Neutrophil (primary cell): ENCODE results near the gene BCR.

Source experiments
- H3K27ac ChIP-seq: fragments of 200-600 bp; sonication (generic); 2 replicates; pipeline ENCODE4 v1.5.1; 2016; ENCODE audit warnings: mild to moderate bottlenecking, moderate library complexity
- H3K27me3 ChIP-seq: fragments of 200-600 bp; sonication (generic); 2 replicates; pipeline ENCODE4 v1.6.0; 2016; ENCODE audit warnings: mild to moderate bottlenecking
- H3K36me3 ChIP-seq: fragments of 200-600 bp; sonication (generic); 2 replicates; pipeline ENCODE4 v1.5.1; 2017
- H3K4me1 ChIP-seq, 2 experiments: fragments of 200-600 bp in 1 of 2; sonication (generic) in 1 of 2; 1 replicate in 1 of 2; 2 replicates in 1 of 2; pipeline versions ENCODE4 v1.5.1 to v1.6.1; 2013 to 2016; ENCODE audit warnings: low read depth in 1 of 2, low read length in 1 of 2, mild to moderate bottlenecking in 1 of 2, moderate library complexity in 1 of 2; ENCODE audit not compliant: control insufficient read depth in 1 of 2, insufficient read depth in 1 of 2
- H3K4me3 ChIP-seq, 2 experiments: fragments of 200-600 bp in 1 of 2; sonication (generic) in 1 of 2; 1 replicate in 1 of 2; 2 replicates in 1 of 2; pipeline ENCODE4 v1.5.1; 2013 to 2016; ENCODE audit warnings: low read depth in 1 of 2, low read length in 1 of 2, mild to moderate bottlenecking in 1 of 2, moderate library complexity in 1 of 2
- H3K9me3 ChIP-seq: fragments of 200-600 bp; sonication (generic); 2 replicates; pipeline ENCODE4 v1.5.1; 2016
- CTCF ChIP-seq: fragments of 200-600 bp; sonication (generic); IDR thresholded peaks from 2 replicates; pipeline ENCODE4 v1.5.1; 2016; ENCODE audit warnings: antibody characterized with exemption

Gene BCR

GRCh38 chr22:23278883-23279675 is 98.8 kb downstream of the BCR start:
- Histone ChIP-seq H3K27ac (no peak overlapping the region), H3K36me3 (peaks cover 91% of the 10 kb centered on the region), H3K4me1 (peaks cover 3 to 6% of the 10 kb centered on the region in 2 experiments), H3K27me3 (no peaks in the 10 kb centered on the region), H3K4me3 (no peak overlapping the region), H3K9me3 (no peaks in the 10 kb centered on the region)
- TF ChIP-seq CTCF: no peak

DNA sequence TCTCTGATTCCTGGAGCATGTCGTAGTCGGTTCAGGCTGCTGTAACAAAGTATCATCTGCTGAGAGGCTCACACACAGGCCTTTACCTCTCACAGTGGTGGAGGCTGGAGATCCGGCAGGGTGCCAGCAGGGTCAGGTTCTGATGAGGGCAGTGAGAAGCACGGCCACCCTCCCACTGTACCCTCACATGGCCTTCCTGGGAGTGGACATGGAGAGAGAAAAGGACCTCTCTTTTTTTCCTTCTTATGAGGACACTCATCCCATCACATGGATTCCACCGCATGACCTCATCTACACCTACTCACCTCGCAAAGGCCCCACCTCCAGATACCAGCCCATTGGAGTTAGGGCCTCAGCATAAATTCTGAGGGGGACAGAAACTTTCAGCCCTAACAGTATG is 99.5 kb downstream of the BCR start:
- H3K27me3 ChIP-seq: no peaks in the 10 kb centered on the region
- H3K4me3 ChIP-seq: no peak overlapping the region
- TF ChIP-seq CTCF: no peak
- H3K27ac ChIP-seq: no peak overlapping the region
- no peaks in the 10 kb centered on the region for H3K9me3 ChIP-seq
- H3K4me1 ChIP-seq: peaks cover 3 to 6% of the 10 kb centered on the region in 2 experiments
- H3K36me3 ChIP-seq: peaks cover 92% of the 10 kb centered on the region

DNA sequence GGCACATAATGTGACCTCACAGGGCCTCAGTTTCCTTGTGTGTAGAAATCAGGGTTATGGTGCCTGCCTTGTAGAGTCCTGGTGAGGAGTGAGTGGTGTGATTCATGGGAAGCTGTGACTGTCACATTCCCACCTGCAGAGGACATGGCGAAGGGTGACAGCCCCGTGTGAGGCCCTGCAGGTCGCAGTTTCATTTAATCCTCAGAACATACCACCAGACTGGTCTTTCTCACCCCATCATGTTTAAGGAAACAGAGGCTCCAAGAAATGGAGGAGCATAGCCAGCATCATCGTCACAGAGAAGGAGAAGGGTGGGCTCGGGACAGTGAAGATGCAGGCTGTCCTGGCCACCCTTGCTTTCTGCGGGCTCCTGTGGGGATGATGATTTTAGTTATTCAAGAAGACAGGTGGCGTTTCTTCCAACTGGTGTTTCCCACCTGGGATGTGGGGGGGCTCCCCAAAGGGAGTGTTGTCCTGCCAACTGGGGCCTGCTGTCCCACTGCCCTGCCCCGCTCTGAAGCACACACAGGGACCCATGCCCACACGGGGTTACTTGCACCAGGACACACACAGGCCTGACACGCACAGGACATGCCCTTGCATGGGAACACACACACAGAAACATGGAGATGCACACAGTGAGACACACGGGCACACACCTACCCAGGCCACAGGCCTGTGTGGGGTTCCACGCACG is 100.2 kb downstream of the BCR start:
- no peaks in the 10 kb centered on the region for H3K27me3 ChIP-seq
- H3K36me3 ChIP-seq: peaks cover 92% of the 10 kb centered on the region
- no peak overlapping the region for H3K4me3 ChIP-seq
- H3K27ac ChIP-seq: no peak overlapping the region
- no peaks in the 10 kb centered on the region for H3K9me3 ChIP-seq
- no peak for TF ChIP-seq CTCF
- H3K4me1 ChIP-seq: peaks cover 3 to 6% of the 10 kb centered on the region in 2 experiments

DNA sequence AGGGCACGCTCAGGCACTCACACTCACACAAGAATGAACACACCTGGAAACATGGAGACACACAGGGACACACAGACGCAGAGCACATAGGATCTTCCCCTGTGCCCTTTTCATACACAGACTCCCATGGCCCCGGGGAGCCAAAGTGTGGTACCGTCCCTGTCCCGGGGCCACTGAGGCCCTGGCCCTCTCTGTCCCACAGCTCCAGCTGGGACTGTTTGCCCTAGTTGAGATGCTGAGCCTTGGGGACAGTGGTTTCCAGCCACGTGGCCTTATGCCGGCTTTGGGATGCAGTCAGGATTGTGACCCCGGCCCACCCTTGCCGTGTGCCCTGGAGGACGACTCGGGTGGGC is 100.7 kb downstream of the BCR start:
- H3K36me3 ChIP-seq: peaks cover 92% of the 10 kb centered on the region
- H3K9me3 ChIP-seq: no peaks in the 10 kb centered on the region
- no peaks in the 10 kb centered on the region for H3K27me3 ChIP-seq
- no peak overlapping the region for H3K27ac ChIP-seq
- H3K4me3 ChIP-seq: no peak overlapping the region
- H3K4me1 ChIP-seq: peaks cover 3 to 6% of the 10 kb centered on the region in 2 experiments
- TF ChIP-seq CTCF: no peak

- H3K36me3 ChIP-seq: peaks cover 94% of the 10 kb centered on the region
These were observed 101.2 kb downstream of the BCR start for GRCh38 chr22:23281406-23282088.

More at GRCh38 chr22:23281406-23282088, 101.2 kb downstream of the BCR start:
- peak; percentile 88 for TF ChIP-seq CTCF
- H3K27ac ChIP-seq: no peak overlapping the region
- no peaks in the 10 kb centered on the region for H3K9me3 ChIP-seq
- no peaks in the 10 kb centered on the region for H3K27me3 ChIP-seq
- no peak overlapping the region for H3K4me3 ChIP-seq
- peaks cover 3 to 6% of the 10 kb centered on the region in 2 experiments for H3K4me1 ChIP-seq
